B cell (primary cell): ENCODE data around the gene NOSIP. TPM values are rescaled to one million over a fixed set of nuclear protein-coding genes. Genes with fewer than 3 reads are reported as not detected.

Source experiments
- ATAC-seq: fragments of 200-7000 bp; cut with Tn5 transposase; one replicate; pipeline ENCODE4 v1.10.0; 2021; ENCODE audit warnings: low read depth, mild to moderate bottlenecking, moderate number of reproducible peaks, moderate library complexity
- CTCF ChIA-PET: fragments of 350-600 bp; sonication (Branson Sonifier 250); formaldehyde crosslinking; loops from one replicate; lab custom pipeline; 2021; ENCODE audit warnings: antibody characterized with exemption, inconsistent platforms; lab: Charles Lee
- POLR2A ChIA-PET: fragments of 350-600 bp; sonication (Branson Sonifier 250); formaldehyde crosslinking; loops from one replicate; lab custom pipeline; 2021; ENCODE audit warnings: antibody characterized with exemption; lab: Charles Lee
- DNase-seq: peaks from one replicate; pipeline ENCODE4 v3.0.0; 2013
- H2AFZ ChIP-seq: 2 replicates; pipeline ENCODE4 v1.6.1; 2012; ENCODE audit warnings: mild to moderate bottlenecking, low read depth, low read length; ENCODE audit not compliant: insufficient read depth, poor library complexity, severe bottlenecking
- H3K27ac ChIP-seq, 2 donors: 1 replicate in 1 of 2; 2 replicates in 1 of 2; pipeline ENCODE4 v1.5.1; 2012 to 2013; ENCODE audit warnings: low read length in 2 of 2, mild to moderate bottlenecking in 2 of 2, moderate library complexity in 1 of 2
- H3K27me3 ChIP-seq, 4 experiments: fragments of 200-600 bp in 1 of 4; sonication (generic) in 1 of 4; replicated peaks in 1 of 4; 1 replicate in 2 of 4; 2 replicates in 2 of 4; pipeline versions ENCODE4 v1.6.1 to v1.7.0; 2013 to 2016; ENCODE audit warnings: low read length in 3 of 4, mild to moderate bottlenecking in 2 of 4, mixed read lengths in 1 of 4, moderate library complexity in 1 of 4; ENCODE audit not compliant: insufficient read depth in 4 of 4, control insufficient read depth in 3 of 4; ENCODE audit errors: control extremely low read depth in 1 of 4
- H3K36me3 ChIP-seq, 2 experiments: replicated peaks in 1 of 2; 1 replicate in 1 of 2; 2 replicates in 1 of 2; pipeline versions ENCODE4 v1.6.1 to v1.7.1; 2013; ENCODE audit warnings: low read length in 1 of 2; ENCODE audit not compliant: insufficient read depth in 2 of 2, control insufficient read depth in 1 of 2; ENCODE audit errors: control extremely low read depth in 1 of 2, extremely low read depth in 1 of 2
- H3K4me1 ChIP-seq, 2 donors: fragments of 200-600 bp in 1 of 2; sonication (generic) in 1 of 2; 1 replicate in 1 of 2; 2 replicates in 1 of 2; pipeline versions ENCODE4 v1.5.1 to v1.6.1; 2013 to 2017; ENCODE audit warnings: low read length in 2 of 2; ENCODE audit not compliant: control insufficient read depth in 2 of 2, insufficient read depth in 2 of 2
- H3K4me2 ChIP-seq: replicated peaks from 2 replicates; pipeline ENCODE3; 2012; ENCODE audit warnings: mild to moderate bottlenecking, low read depth, low read length; ENCODE audit not compliant: poor library complexity, severe bottlenecking
- H3K4me3 ChIP-seq, 5 experiments: fragments of 200-600 bp in 1 of 5; sonication (generic) in 1 of 5; 1 replicate in 3 of 5; 2 replicates in 2 of 5; pipeline versions ENCODE4 v1.5.1 to v1.7.0; 2011 to 2016; ENCODE audit warnings: low read length in 4 of 5, mild to moderate bottlenecking in 4 of 5, low read depth in 2 of 5, control low read depth in 1 of 5, moderate library complexity in 1 of 5; ENCODE audit not compliant: insufficient read depth in 1 of 5; ENCODE audit errors: control extremely low read depth in 1 of 5, extremely low read depth in 1 of 5
- H3K79me2 ChIP-seq: fragments of 200-600 bp; sonication (generic); one replicate; pipeline ENCODE4 v1.6.0; 2016; ENCODE audit warnings: low read length; ENCODE audit not compliant: control insufficient read depth, insufficient read depth
- H3K9ac ChIP-seq: fragments of 200-600 bp; sonication (generic); 2 replicates; pipeline ENCODE4 v1.6.1; 2017; ENCODE audit warnings: mild to moderate bottlenecking, low read length, moderate library complexity
- H3K9me3 ChIP-seq, 3 donors: one replicate each; pipeline versions ENCODE4 v1.6.1 to v1.7.1; 2013; ENCODE audit warnings: low read length in 2 of 3; ENCODE audit not compliant: control insufficient read depth in 2 of 3, insufficient read depth in 1 of 3; ENCODE audit errors: control extremely low read depth in 1 of 3
- H4K20me1 ChIP-seq: 2 replicates; pipeline ENCODE4 v1.6.0; 2012; ENCODE audit warnings: mild to moderate bottlenecking, low read length; ENCODE audit not compliant: insufficient read depth, control insufficient read depth, poor library complexity, severe bottlenecking
- H3K27ac Mint-ChIP-seq: one replicate; pipeline ENCODE4 v1.8.0; 2021; ENCODE audit warnings: mixed read lengths
- H3K27me3 Mint-ChIP-seq: one replicate; pipeline ENCODE4 v1.8.0; 2021; ENCODE audit warnings: mixed read lengths
- H3K4me1 Mint-ChIP-seq: one replicate; pipeline ENCODE4 v1.8.0; 2021; ENCODE audit warnings: mixed read lengths
- H3K4me3 Mint-ChIP-seq: one replicate; pipeline ENCODE4 v1.8.0; 2021; ENCODE audit warnings: mixed read lengths
- H3K9me3 Mint-ChIP-seq: one replicate; pipeline ENCODE4 v1.8.0; 2022; ENCODE audit warnings: mixed read lengths; ENCODE audit not compliant: insufficient read depth
- EZH2 ChIP-seq: IDR thresholded peaks from 2 replicates; pipeline ENCODE4 v1.6.1; 2012; ENCODE audit warnings: borderline replicate concordance, low read depth, mild to moderate bottlenecking, moderate library complexity, low read length; ENCODE audit not compliant: insufficient read depth, poor library complexity, severe bottlenecking
- WGBS: methylation state at CpG from one replicate; pipeline ENCODE4 v1.1.5; 2013; ENCODE audit warnings: missing lambda C conversion rate; ENCODE audit not compliant: insufficient coverage; 5-methylcytosine and 5-hydroxymethylcytosine counted together
- intact Hi-C: fragments of 100-400 bp; cut with micrococcal nuclease; formaldehyde crosslinking; loops from one replicate; pipeline ENCODE4 v1.10.0; 2022
- polyA plus RNA-seq: library from polyadenylated mRNA; depleted of rRNA; stranded (reverse); fragments of >200 nt; gene quantifications from 2 replicates; pipeline ENCODE4 v1.2.3, GENCODE V29; 2012
- total RNA-seq, 2 donors: library from RNA; stranded (reverse); fragments of 120-200 nt in 1 of 2; gene quantifications; 1 replicate in 1 of 2; 2 replicates in 1 of 2; pipeline versions ENCODE4 v1.2.3 to v1.2.4, GENCODE V29; 2013 to 2022
- TF ChIP-seq, protein P1 (sequence below): fragments of 200-600 bp; IDR thresholded peaks from one replicate; pipeline ENCODE4 v1.8.0; 2022; ENCODE audit warnings: antibody characterized with exemption, mild to moderate bottlenecking

The NOSIP gene
- total and polyA plus RNA-seq, 2 donors (not counting 1 experiment from before 2014, with no cell fraction given): 55.5 to 135 TPM

DNA sequence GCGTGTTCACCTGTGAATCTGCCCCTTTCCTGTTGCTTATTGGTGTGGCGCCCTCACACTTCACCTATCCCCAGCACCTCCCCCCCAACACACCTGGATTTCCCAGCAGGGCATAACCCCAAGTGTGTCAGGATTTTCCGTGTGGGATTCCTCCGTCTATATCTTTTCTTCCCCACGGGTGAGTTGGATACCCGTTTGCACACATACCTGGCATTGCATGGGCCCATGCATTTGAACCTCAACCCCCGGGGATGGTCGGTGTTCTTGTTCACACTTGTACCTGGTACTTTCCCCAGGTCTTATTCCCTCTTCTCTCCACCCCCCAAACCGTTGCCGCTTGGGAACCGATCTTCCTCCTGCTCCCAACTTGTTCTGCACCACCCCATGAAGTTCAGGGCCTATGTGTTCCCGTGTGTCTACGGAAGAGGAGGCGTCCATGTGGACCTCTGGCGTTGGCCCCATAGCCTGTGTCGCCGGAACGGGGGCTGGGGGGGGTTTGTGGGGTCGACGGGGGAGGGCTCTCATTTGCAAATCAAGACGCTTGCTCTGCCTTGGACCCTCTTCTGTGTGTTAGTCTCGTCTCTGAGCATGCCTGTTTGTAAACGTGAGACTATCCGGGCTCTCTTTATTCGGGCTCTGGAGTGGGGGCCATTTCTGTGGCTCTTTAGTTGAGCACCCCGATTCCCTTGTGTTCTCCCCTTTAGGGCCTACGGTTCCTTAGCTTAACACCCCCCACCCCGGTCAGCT lies 12.3 kb upstream of the NOSIP start:
- intact Hi-C loops: loop anchor here (1.0 to 5.0 kb wide), 2 partner anchors 84 to 1335 kb away; partner anchors contain the start of gene CARD8
- H3K36me3 ChIP-seq: peaks cover 0 to 23% of the 10 kb centered on the region in 2 experiments
- H4K20me1 ChIP-seq: peaks cover 60% of the 10 kb centered on the region
- Mint-ChIP-seq H3K4me1 (peaks cover 27% of the 10 kb centered on the region), H3K27me3 (no peaks in the 10 kb centered on the region), H3K4me3 (peak overlapping the region; percentile 84), H3K9me3 (no peaks in the 10 kb centered on the region), H3K27ac (peak overlapping the region; percentile 86)
- 4% methylated on average over 25 of the region's 28 CpGs for WGBS
- H3K79me2 ChIP-seq: peaks cover 60% of the 10 kb centered on the region
- POLR2A ChIA-PET: interaction anchor here (0.5 to 3.7 kb wide), 12 partner anchors 12 to 105 kb away, joined by 3 to 26 read pairs (median 6); partner anchors contain the start of genes NOSIP, PRMT1, PRRG2 and RPL13A
- H3K4me1 ChIP-seq: peaks cover 16 to 26% of the 10 kb centered on the region in 2 donors
- H2AFZ ChIP-seq: peak overlapping the region; percentile 60
- TF ChIP-seq, protein P1, sequence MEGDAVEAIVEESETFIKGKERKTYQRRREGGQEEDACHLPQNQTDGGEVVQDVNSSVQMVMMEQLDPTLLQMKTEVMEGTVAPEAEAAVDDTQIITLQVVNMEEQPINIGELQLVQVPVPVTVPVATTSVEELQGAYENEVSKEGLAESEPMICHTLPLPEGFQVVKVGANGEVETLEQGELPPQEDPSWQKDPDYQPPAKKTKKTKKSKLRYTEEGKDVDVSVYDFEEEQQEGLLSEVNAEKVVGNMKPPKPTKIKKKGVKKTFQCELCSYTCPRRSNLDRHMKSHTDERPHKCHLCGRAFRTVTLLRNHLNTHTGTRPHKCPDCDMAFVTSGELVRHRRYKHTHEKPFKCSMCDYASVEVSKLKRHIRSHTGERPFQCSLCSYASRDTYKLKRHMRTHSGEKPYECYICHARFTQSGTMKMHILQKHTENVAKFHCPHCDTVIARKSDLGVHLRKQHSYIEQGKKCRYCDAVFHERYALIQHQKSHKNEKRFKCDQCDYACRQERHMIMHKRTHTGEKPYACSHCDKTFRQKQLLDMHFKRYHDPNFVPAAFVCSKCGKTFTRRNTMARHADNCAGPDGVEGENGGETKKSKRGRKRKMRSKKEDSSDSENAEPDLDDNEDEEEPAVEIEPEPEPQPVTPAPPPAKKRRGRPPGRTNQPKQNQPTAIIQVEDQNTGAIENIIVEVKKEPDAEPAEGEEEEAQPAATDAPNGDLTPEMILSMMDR: no peak
- no peak for TF ChIP-seq EZH2
- DNase-seq (no peak), ATAC-seq (no peak)
- no peaks in the 10 kb centered on the region for H3K27me3 ChIP-seq
- peak overlapping the region; percentile 55 to 60 for H3K27ac ChIP-seq
- H3K4me3 ChIP-seq: peak overlapping the region; percentile 69 to 85 (median 74)
- CTCF ChIA-PET: interaction anchor here (0.8 to 3.2 kb wide), 3 partner anchors 11 to 84 kb away, joined by 5 to 15 read pairs (median 5); partner anchors contain the start of genes NOSIP and PRRG2
- H3K9me3 ChIP-seq: no peaks in the 10 kb centered on the region
- peak overlapping the region; percentile 89 for H3K4me2 ChIP-seq
- peak overlapping the region; percentile 82 for H3K9ac ChIP-seq
